Measurements from ENCODE around the gene HYLS1. TPM values are rescaled to one million over a fixed set of nuclear protein-coding genes. Genes with fewer than 3 reads are reported as not detected.

HYLS1 gene
- total and polyA plus RNA-seq, 7 donors = 3.0 to 8.7 (median 6.1) TPM

- Histone ChIP-seq H3K36me3 (no peaks in the 10 kb centered on the region), H3K9me3 (no peaks in the 10 kb centered on the region), H3K4me3 (no peak overlapping the region), H3K4me1 (peaks cover 0 to 29% (median 16%) of the 10 kb centered on the region in 4 donors), H3K27ac (no peak overlapping the region), H3K27me3 (no peaks in the 10 kb centered on the region)
- no peak for DNase-seq
- TF ChIP-seq POLR2AphosphoS5 (IDR thresholded peaks at IDR 0.05) (no peak), EP300 (IDR thresholded peaks at IDR 0.05) (no peak), POLR2A (IDR thresholded peaks at IDR 0.05) (no peak), CTCF (IDR thresholded peaks at IDR 0.05) (no peak)
- 84 to 85% methylated on average over 9 of the region's 9 CpGs for WGBS, 2 donors
- intact Hi-C loops (cut with DNase I) = no loop called here
Observed at GRCh38 chr11:125932301-125932700, 44.8 kb downstream of the HYLS1 start.

- H3K27me3 ChIP-seq = no peaks in the 10 kb centered on the region
- no peaks in the 10 kb centered on the region for H3K9me3 ChIP-seq
- H3K4me3 ChIP-seq = no peak overlapping the region
- TF ChIP-seq EP300 (IDR thresholded peaks at IDR 0.05) (no peak), POLR2A (IDR thresholded peaks at IDR 0.05) (no peak), CTCF (IDR thresholded peaks at IDR 0.05) (no peak), POLR2AphosphoS5 (IDR thresholded peaks at IDR 0.05) (no peak)
- 66 to 68% methylated on average over 12 of the region's 12 CpGs for WGBS, 2 donors
- H3K36me3 ChIP-seq = no peaks in the 10 kb centered on the region
- intact Hi-C loops (cut with DNase I) = no loop called here
- no peak overlapping the region for H3K27ac ChIP-seq
- DNase-seq = no peak
- H3K4me1 ChIP-seq = peaks cover 0 to 29% (median 18%) of the 10 kb centered on the region in 4 donors
Observed at GRCh38 chr11:125933030-125933813, 45.8 kb downstream of the HYLS1 start.

- Histone ChIP-seq H3K27me3 (no peaks in the 10 kb centered on the region), H3K4me1 (peaks cover 0 to 42% (median 25%) of the 10 kb centered on the region in 4 donors), H3K4me3 (no peak overlapping the region), H3K9me3 (no peaks in the 10 kb centered on the region), H3K36me3 (no peaks in the 10 kb centered on the region), H3K27ac (no peak overlapping the region)
- no peak for DNase-seq
- intact Hi-C loops (cut with DNase I) = no loop called here
- TF ChIP-seq EP300 (IDR thresholded peaks at IDR 0.05) = no peak
- no peak for TF ChIP-seq POLR2AphosphoS5 (IDR thresholded peaks at IDR 0.05)
- no peak for TF ChIP-seq POLR2A (IDR thresholded peaks at IDR 0.05)
- TF ChIP-seq CTCF (IDR thresholded peaks at IDR 0.05) = no peak
- 90 to 96% methylated on average over 8 of the region's 8 CpGs for WGBS, 2 donors
Observed at GRCh38 chr11:125934473-125934872, 47.0 kb downstream of the HYLS1 start.

- H3K4me1 ChIP-seq = peaks cover 0 to 42% (median 25%) of the 10 kb centered on the region in 4 donors
- intact Hi-C loops (cut with DNase I) = no loop called here
- no peaks in the 10 kb centered on the region for H3K27me3 ChIP-seq
Observed at GRCh38 chr11:125935056-125935455, 47.6 kb downstream of the HYLS1 start.

More at GRCh38 chr11:125935056-125935455, 47.6 kb downstream of the HYLS1 start:
- TF ChIP-seq CTCF (IDR thresholded peaks at IDR 0.05) (no peak), POLR2A (IDR thresholded peaks at IDR 0.05) (no peak), POLR2AphosphoS5 (IDR thresholded peaks at IDR 0.05) (no peak), EP300 (IDR thresholded peaks at IDR 0.05) (no peak)
- Histone ChIP-seq H3K27ac (no peak overlapping the region), H3K9me3 (no peaks in the 10 kb centered on the region), H3K36me3 (no peaks in the 10 kb centered on the region), H3K4me3 (no peak overlapping the region)
- 93 to 96% methylated on average over 2 of the region's 2 CpGs for WGBS, 2 donors
- no peak for DNase-seq

Measured in sigmoid colon (tissue), 7 donors.